SU-DHL-6 (cell line): ENCODE data around the gene IPP.

Experiments used
- EZH2phosphoT487 ChIP-seq: fragments of 200-600 bp; sonication (generic), shearing (Covaris generic); conservative IDR thresholded peaks from 2 replicates; pipeline ENCODE4 v1.6.1; 2018; ENCODE audit warnings: mild to moderate bottlenecking, antibody characterized with exemption, low read length, moderate library complexity, mixed read lengths
- TF ChIP-seq, protein P1 (sequence below): fragments of 200-600 bp; sonication (generic); IDR thresholded peaks from one replicate; pipeline ENCODE4 v1.5.1; 2017; ENCODE audit warnings: antibody characterized with exemption, mild to moderate bottlenecking, low read length, moderate library complexity; ENCODE audit not compliant: insufficient read depth, poor library complexity, severe bottlenecking

DNA sequence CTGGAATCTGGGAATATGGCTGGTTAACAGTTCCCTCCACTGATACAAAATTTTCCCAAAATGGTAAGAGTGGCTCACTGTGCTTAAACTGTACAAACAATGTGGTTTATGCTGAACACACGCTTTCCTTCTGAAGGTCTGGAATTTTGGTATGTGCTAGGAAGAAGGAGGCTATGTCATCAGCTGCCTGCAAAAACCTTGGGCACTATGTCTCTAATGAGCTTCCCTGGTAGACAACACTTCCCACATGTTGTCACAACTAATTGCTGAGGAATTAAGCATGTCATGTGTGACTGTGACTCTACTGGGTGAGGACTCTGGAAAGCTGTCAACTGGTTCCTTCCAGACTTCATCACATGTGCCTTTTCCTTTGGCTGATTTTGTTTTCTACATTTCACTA, 29.2 kb downstream of the IPP start:
- TF ChIP-seq, protein P1, sequence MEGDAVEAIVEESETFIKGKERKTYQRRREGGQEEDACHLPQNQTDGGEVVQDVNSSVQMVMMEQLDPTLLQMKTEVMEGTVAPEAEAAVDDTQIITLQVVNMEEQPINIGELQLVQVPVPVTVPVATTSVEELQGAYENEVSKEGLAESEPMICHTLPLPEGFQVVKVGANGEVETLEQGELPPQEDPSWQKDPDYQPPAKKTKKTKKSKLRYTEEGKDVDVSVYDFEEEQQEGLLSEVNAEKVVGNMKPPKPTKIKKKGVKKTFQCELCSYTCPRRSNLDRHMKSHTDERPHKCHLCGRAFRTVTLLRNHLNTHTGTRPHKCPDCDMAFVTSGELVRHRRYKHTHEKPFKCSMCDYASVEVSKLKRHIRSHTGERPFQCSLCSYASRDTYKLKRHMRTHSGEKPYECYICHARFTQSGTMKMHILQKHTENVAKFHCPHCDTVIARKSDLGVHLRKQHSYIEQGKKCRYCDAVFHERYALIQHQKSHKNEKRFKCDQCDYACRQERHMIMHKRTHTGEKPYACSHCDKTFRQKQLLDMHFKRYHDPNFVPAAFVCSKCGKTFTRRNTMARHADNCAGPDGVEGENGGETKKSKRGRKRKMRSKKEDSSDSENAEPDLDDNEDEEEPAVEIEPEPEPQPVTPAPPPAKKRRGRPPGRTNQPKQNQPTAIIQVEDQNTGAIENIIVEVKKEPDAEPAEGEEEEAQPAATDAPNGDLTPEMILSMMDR = no peak
- no peak for TF ChIP-seq EZH2phosphoT487
